OCI-LY1 (cell line): ENCODE measurements around the gene PSORS1C1.

Experiments used
- CTCF ChIP-seq: fragments of 200-600 bp; sonication (generic), shearing (Covaris generic); IDR thresholded peaks from 2 replicates; pipeline ENCODE4 v1.5.1; 2017; ENCODE audit warnings: mild to moderate bottlenecking, antibody characterized with exemption, low read length, moderate library complexity, mixed read lengths
- EZH2 ChIP-seq: fragments of 200-600 bp; sonication (generic), shearing (Covaris generic); IDR thresholded peaks from 2 replicates; pipeline ENCODE4 v1.8.0; 2017; ENCODE audit warnings: borderline replicate concordance, mixed run types, mild to moderate bottlenecking, antibody characterized with exemption, low read length, moderate library complexity, mixed read lengths

- TF ChIP-seq EZH2 (no peak), CTCF (no peak)
Observed at GRCh38 chr6:31090275-31090972, 24.2 kb upstream of the PSORS1C1 start.
